Neural progenitor cell (in vitro differentiated cells): Measurements from ENCODE around the gene AIF1L.

Experiments
- CTCF ChIP-seq: fragments of 200-600 bp; sonication (generic); IDR thresholded peaks from 2 replicates; pipeline ENCODE4 v1.5.1; 2017; ENCODE audit warnings: antibody characterized with exemption, mild to moderate bottlenecking
- EZH2 ChIP-seq: fragments of 200-600 bp; sonication (generic); IDR thresholded peaks from 2 replicates; pipeline ENCODE4 v1.6.1; 2017; ENCODE audit warnings: antibody characterized with exemption, mild to moderate bottlenecking, moderate library complexity
- EZH2phosphoT487 ChIP-seq: fragments of 200-600 bp; sonication (generic); IDR thresholded peaks from 2 replicates; pipeline ENCODE4 v1.6.1; 2017; ENCODE audit warnings: antibody characterized with exemption

- TF ChIP-seq CTCF: no peak
- no peak for TF ChIP-seq EZH2
- TF ChIP-seq EZH2phosphoT487: no peak
These were observed 23.3 kb downstream of the AIF1L start for GRCh38 chr9:131119600-131119999.
